Liver (tissue), 9 donors: Measurements from ENCODE around the gene SNF8. TPM values are rescaled to one million over a fixed set of nuclear protein-coding genes. Genes with fewer than 3 reads are reported as not detected.

Experiments used
- DNase-seq: peaks from one replicate; pipeline ENCODE4 v3.0.0-alpha.2; 2017; ENCODE audit warnings: low spot score
- H3K27ac ChIP-seq, 2 donors: one replicate each; pipeline ENCODE4 v1.7.0; 2013; ENCODE audit warnings: inconsistent platforms in 2 of 2, low read length in 2 of 2, control low read depth in 1 of 2, low read depth in 1 of 2, mild to moderate bottlenecking in 1 of 2
- H3K27me3 ChIP-seq, 4 donors: one replicate each; pipeline versions ENCODE4 v1.6.1 to v1.7.0; 2013; ENCODE audit warnings: low read length in 3 of 4, inconsistent platforms in 1 of 4, mild to moderate bottlenecking in 1 of 4, moderate library complexity in 1 of 4; ENCODE audit not compliant: control insufficient read depth in 4 of 4, insufficient read depth in 4 of 4
- H3K36me3 ChIP-seq, 4 donors: one replicate each; pipeline versions ENCODE4 v1.6.1 to v1.7.0; 2013; ENCODE audit warnings: low read length in 3 of 4, mild to moderate bottlenecking in 3 of 4, low read depth in 1 of 4, moderate library complexity in 1 of 4; ENCODE audit not compliant: control insufficient read depth in 4 of 4, insufficient read depth in 3 of 4
- H3K4me1 ChIP-seq, 4 donors: one replicate each; pipeline versions ENCODE4 v1.6.1 to v1.7.0; 2013; ENCODE audit warnings: low read length in 3 of 4, mild to moderate bottlenecking in 3 of 4, moderate library complexity in 1 of 4; ENCODE audit not compliant: control insufficient read depth in 4 of 4, insufficient read depth in 4 of 4
- H3K4me3 ChIP-seq, 3 donors: one replicate each; pipeline versions ENCODE4 v1.6.1 to v1.7.0; 2013; ENCODE audit warnings: low read length in 3 of 3, control low read depth in 1 of 3, low read depth in 1 of 3, mild to moderate bottlenecking in 1 of 3
- H3K9ac ChIP-seq, 2 donors: one replicate each; pipeline ENCODE4 v1.7.0; 2013; ENCODE audit warnings: low read length in 2 of 2, mild to moderate bottlenecking in 2 of 2, moderate library complexity in 2 of 2, control low read depth in 1 of 2, low read depth in 1 of 2
- H3K9me3 ChIP-seq, 4 donors: one replicate each; pipeline versions ENCODE4 v1.6.1 to v1.7.0; 2013; ENCODE audit warnings: low read length in 3 of 4; ENCODE audit not compliant: control insufficient read depth in 4 of 4
- ATF3 ChIP-seq: IDR thresholded peaks from 2 replicates; pipeline ENCODE4 v1.6.1; 2016; ENCODE audit warnings: antibody characterized with exemption
- EGR1 ChIP-seq, 2 donors: IDR thresholded peaks; 2 replicates each; pipeline ENCODE4 v1.6.1; 2016 to 2018; ENCODE audit warnings: antibody characterized with exemption in 2 of 2, low read depth in 2 of 2
- FOXA1 ChIP-seq: IDR thresholded peaks from 2 replicates; pipeline ENCODE4 v1.6.1; 2016; ENCODE audit warnings: antibody characterized with exemption
- FOXA2 ChIP-seq: IDR thresholded peaks from 2 replicates; pipeline ENCODE4 v1.6.1; 2016; ENCODE audit warnings: antibody characterized with exemption
- GABPA ChIP-seq, 2 donors: IDR thresholded peaks in 1 of 2; conservative IDR thresholded peaks in 1 of 2; 2 replicates each; pipeline ENCODE4 v1.6.1; 2016; ENCODE audit warnings: antibody characterized with exemption in 2 of 2, mild to moderate bottlenecking in 1 of 2, moderate library complexity in 1 of 2
- HNF4A ChIP-seq, 2 donors: conservative IDR thresholded peaks; 2 replicates each; pipeline ENCODE4 v1.6.1; 2016; ENCODE audit warnings: antibody characterized with exemption in 2 of 2, mild to moderate bottlenecking in 2 of 2
- HNF4G ChIP-seq: IDR thresholded peaks from 2 replicates; pipeline ENCODE4 v1.6.1; 2016; ENCODE audit warnings: antibody characterized with exemption
- JUND ChIP-seq, 2 donors: IDR thresholded peaks; 2 replicates each; pipeline ENCODE4 v1.6.1; 2016; ENCODE audit warnings: antibody characterized with exemption in 2 of 2
- NR2F2 ChIP-seq: IDR thresholded peaks from 2 replicates; pipeline ENCODE4 v1.6.1; 2016; ENCODE audit warnings: antibody characterized with exemption
- RAD21 ChIP-seq, 2 donors: IDR thresholded peaks; 2 replicates each; pipeline ENCODE4 v1.6.1; 2016; ENCODE audit warnings: antibody characterized with exemption in 2 of 2, mild to moderate bottlenecking in 2 of 2
- RXRA ChIP-seq, 2 donors: IDR thresholded peaks; 2 replicates each; pipeline ENCODE4 v1.6.1; 2017 to 2018; ENCODE audit warnings: antibody characterized with exemption in 2 of 2, mild to moderate bottlenecking in 1 of 2
- SP1 ChIP-seq: IDR thresholded peaks from 2 replicates; pipeline ENCODE4 v1.6.1; 2018; ENCODE audit warnings: antibody characterized with exemption, mild to moderate bottlenecking
- TAF1 ChIP-seq: conservative IDR thresholded peaks from 2 replicates; pipeline ENCODE4 v1.6.1; 2016; ENCODE audit warnings: antibody characterized with exemption, mild to moderate bottlenecking
- YY1 ChIP-seq: IDR thresholded peaks from 2 replicates; pipeline ENCODE4 v1.6.1; 2016; ENCODE audit warnings: antibody characterized with exemption, mild to moderate bottlenecking
- WGBS: extraction: QIAGEN DNeasy Blood & Tissue Kit; methylation state at CpG from one replicate; pipeline ENCODE4 v1.1.7; 2013; 5-methylcytosine and 5-hydroxymethylcytosine counted together
- polyA plus RNA-seq, 2 donors: library from polyadenylated mRNA; stranded (reverse) in 1 of 2; unstranded in 1 of 2; fragments of 200-250 nt in 1 of 2; fragments of >200 nt in 1 of 2; fragmentation: Nextera tagmentation in 1 of 2; extraction: Ambion mirVana in 1 of 2; gene quantifications; one replicate each; pipeline versions ENCODE4 v1.2.1 to v1.2.3, GENCODE V29; 2013 to 2015
- total RNA-seq, 2 donors: library from RNA; depleted of rRNA; stranded (reverse); fragments of >200 nt; gene quantifications; one replicate each; pipeline ENCODE4 v1.2.3, GENCODE V29; 2014
- TF ChIP-seq, protein P1 (sequence below): fragments of 150-350 bp; IDR thresholded peaks from 2 replicates; pipeline ENCODE4 v1.5.1; 2017; ENCODE audit warnings: improper control_type of control experiment, low read depth, low read length; ENCODE audit not compliant: missing input control
- TF ChIP-seq, protein P2 (sequence below): IDR thresholded peaks from 2 replicates; pipeline ENCODE4 v1.6.1; 2016; ENCODE audit warnings: antibody characterized with exemption
- TF ChIP-seq, protein P3 (sequence below): IDR thresholded peaks from 2 replicates; pipeline ENCODE4 v1.6.1; 2016; ENCODE audit warnings: antibody characterized with exemption
- TF ChIP-seq, protein P4 (sequence below): IDR thresholded peaks from 2 replicates; pipeline ENCODE4 v1.6.1; 2016; ENCODE audit warnings: antibody characterized with exemption, mild to moderate bottlenecking
- donor health status: healthy.
- donor health status: healthy.
- donor health status: healthy.
- donor health status: healthy.
- donor health status: healthy.

SNF8 gene
- total and polyA plus RNA-seq, 4 donors = 40.5 to 78.2 (median 60.8) TPM

DNA sequence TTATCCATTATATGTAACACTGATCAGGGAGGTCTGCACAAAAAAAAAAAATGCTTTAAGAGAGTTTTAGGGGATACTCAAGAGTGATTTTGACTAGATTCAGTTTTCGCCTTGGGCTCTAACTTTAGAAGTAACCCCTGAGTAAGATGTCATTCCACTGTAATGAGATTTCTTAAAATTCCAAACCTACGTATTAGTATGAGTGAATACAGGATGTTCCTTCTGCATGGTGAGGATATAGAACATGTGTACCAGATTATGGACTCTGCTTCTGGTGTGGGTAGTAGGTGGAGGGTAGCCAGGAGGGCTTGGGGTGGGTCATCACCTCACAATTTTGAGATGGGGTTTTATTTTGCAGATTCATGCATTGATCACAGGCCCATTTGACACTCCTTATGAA lies 32.2 kb downstream of the SNF8 start:
- H3K9ac ChIP-seq = no peak overlapping the region
- H3K4me3 ChIP-seq = no peak overlapping the region
- H3K4me1 ChIP-seq = peaks cover 4 to 26% (median 21%) of the 10 kb centered on the region in 4 donors
- no peaks in the 10 kb centered on the region for H3K27me3 ChIP-seq
- no peak overlapping the region for H3K27ac ChIP-seq
- H3K9me3 ChIP-seq = no peaks in the 10 kb centered on the region
- no peak for DNase-seq
- TF ChIP-seq HNF4G = no peak
- no peak for TF ChIP-seq EGR1 (IDR thresholded peaks at IDR 0.05; ENCODE audit: low read depth in 2 of 2)
- TF ChIP-seq FOXA1 = no peak
- no peak for TF ChIP-seq TAF1
- TF ChIP-seq ATF3 = no peak
- no peak for TF ChIP-seq RXRA (IDR thresholded peaks at IDR 0.05)
- TF ChIP-seq RAD21 (IDR thresholded peaks at IDR 0.05) = no peak
- no peak for TF ChIP-seq YY1
- TF ChIP-seq FOXA2 = no peak
- no peak for TF ChIP-seq NR2F2
- TF ChIP-seq, protein P1, sequence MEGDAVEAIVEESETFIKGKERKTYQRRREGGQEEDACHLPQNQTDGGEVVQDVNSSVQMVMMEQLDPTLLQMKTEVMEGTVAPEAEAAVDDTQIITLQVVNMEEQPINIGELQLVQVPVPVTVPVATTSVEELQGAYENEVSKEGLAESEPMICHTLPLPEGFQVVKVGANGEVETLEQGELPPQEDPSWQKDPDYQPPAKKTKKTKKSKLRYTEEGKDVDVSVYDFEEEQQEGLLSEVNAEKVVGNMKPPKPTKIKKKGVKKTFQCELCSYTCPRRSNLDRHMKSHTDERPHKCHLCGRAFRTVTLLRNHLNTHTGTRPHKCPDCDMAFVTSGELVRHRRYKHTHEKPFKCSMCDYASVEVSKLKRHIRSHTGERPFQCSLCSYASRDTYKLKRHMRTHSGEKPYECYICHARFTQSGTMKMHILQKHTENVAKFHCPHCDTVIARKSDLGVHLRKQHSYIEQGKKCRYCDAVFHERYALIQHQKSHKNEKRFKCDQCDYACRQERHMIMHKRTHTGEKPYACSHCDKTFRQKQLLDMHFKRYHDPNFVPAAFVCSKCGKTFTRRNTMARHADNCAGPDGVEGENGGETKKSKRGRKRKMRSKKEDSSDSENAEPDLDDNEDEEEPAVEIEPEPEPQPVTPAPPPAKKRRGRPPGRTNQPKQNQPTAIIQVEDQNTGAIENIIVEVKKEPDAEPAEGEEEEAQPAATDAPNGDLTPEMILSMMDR = no peak
- TF ChIP-seq, protein P2, sequence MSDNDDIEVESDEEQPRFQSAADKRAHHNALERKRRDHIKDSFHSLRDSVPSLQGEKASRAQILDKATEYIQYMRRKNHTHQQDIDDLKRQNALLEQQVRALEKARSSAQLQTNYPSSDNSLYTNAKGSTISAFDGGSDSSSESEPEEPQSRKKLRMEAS = no peak
- TF ChIP-seq, protein P3, sequence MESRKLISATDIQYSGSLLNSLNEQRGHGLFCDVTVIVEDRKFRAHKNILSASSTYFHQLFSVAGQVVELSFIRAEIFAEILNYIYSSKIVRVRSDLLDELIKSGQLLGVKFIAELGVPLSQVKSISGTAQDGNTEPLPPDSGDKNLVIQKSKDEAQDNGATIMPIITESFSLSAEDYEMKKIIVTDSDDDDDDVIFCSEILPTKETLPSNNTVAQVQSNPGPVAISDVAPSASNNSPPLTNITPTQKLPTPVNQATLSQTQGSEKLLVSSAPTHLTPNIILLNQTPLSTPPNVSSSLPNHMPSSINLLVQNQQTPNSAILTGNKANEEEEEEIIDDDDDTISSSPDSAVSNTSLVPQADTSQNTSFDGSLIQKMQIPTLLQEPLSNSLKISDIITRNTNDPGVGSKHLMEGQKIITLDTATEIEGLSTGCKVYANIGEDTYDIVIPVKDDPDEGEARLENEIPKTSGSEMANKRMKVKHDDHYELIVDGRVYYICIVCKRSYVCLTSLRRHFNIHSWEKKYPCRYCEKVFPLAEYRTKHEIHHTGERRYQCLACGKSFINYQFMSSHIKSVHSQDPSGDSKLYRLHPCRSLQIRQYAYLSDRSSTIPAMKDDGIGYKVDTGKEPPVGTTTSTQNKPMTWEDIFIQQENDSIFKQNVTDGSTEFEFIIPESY = no peak
- TF ChIP-seq, protein P4, sequence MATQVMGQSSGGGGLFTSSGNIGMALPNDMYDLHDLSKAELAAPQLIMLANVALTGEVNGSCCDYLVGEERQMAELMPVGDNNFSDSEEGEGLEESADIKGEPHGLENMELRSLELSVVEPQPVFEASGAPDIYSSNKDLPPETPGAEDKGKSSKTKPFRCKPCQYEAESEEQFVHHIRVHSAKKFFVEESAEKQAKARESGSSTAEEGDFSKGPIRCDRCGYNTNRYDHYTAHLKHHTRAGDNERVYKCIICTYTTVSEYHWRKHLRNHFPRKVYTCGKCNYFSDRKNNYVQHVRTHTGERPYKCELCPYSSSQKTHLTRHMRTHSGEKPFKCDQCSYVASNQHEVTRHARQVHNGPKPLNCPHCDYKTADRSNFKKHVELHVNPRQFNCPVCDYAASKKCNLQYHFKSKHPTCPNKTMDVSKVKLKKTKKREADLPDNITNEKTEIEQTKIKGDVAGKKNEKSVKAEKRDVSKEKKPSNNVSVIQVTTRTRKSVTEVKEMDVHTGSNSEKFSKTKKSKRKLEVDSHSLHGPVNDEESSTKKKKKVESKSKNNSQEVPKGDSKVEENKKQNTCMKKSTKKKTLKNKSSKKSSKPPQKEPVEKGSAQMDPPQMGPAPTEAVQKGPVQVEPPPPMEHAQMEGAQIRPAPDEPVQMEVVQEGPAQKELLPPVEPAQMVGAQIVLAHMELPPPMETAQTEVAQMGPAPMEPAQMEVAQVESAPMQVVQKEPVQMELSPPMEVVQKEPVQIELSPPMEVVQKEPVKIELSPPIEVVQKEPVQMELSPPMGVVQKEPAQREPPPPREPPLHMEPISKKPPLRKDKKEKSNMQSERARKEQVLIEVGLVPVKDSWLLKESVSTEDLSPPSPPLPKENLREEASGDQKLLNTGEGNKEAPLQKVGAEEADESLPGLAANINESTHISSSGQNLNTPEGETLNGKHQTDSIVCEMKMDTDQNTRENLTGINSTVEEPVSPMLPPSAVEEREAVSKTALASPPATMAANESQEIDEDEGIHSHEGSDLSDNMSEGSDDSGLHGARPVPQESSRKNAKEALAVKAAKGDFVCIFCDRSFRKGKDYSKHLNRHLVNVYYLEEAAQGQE = no peak
- TF ChIP-seq HNF4A (conservative IDR thresholded peaks at IDR 0.05) = no peak
- TF ChIP-seq JUND (IDR thresholded peaks at IDR 0.05) = no peak
- TF ChIP-seq SP1 = no peak
- no peak for TF ChIP-seq GABPA (IDR thresholded peaks at IDR 0.05 in 1 of 2, conservative IDR thresholded peaks at IDR 0.05 in 1 of 2)
- peaks cover 0 to 24% (median 11%) of the 10 kb centered on the region in 4 donors for H3K36me3 ChIP-seq
- 94% methylated on average over 2 of the region's 2 CpGs for WGBS
